ENCODE data around the gene NPB.

Gene NPB

GRCh38 chr17:81905424-81905875 lies 3.4 kb downstream of the NPB start:
- TF ChIP-seq CTCF (IDR thresholded peaks at IDR 0.05; ENCODE audit: insufficient read depth, low read length, poor library complexity, severe bottlenecking): no peak
- DNase-seq (ENCODE audit: extremely low read depth, insufficient read length): no peak
- H3K36me3 ChIP-seq (ENCODE audit: control insufficient read depth, insufficient read depth, low read length): peaks cover 21% of the 10 kb centered on the region
- H3K27me3 ChIP-seq (replicated peaks; ENCODE audit: control insufficient read depth, insufficient read depth, low read length): no peaks in the 10 kb centered on the region
- H3K4me3 ChIP-seq (replicated peaks; ENCODE audit: low read depth, low read length): no peak overlapping the region

GRCh38 chr17:81905993-81906392 lies 4.0 kb downstream of the NPB start:
- peaks cover 21% of the 10 kb centered on the region for H3K36me3 ChIP-seq (ENCODE audit: control insufficient read depth, insufficient read depth, low read length)
- no peak for DNase-seq (ENCODE audit: extremely low read depth, insufficient read length)
- no peak overlapping the region for H3K4me3 ChIP-seq (replicated peaks; ENCODE audit: low read depth, low read length)
- no peaks in the 10 kb centered on the region for H3K27me3 ChIP-seq (replicated peaks; ENCODE audit: control insufficient read depth, insufficient read depth, low read length)
- no peak for TF ChIP-seq CTCF (IDR thresholded peaks at IDR 0.05; ENCODE audit: insufficient read depth, low read length, poor library complexity, severe bottlenecking)

- no peak for DNase-seq (ENCODE audit: extremely low read depth, insufficient read length)
- no peak for TF ChIP-seq CTCF (IDR thresholded peaks at IDR 0.05; ENCODE audit: insufficient read depth, low read length, poor library complexity, severe bottlenecking)
- Histone ChIP-seq H3K4me3 (replicated peaks; ENCODE audit: low read depth, low read length) (no peak overlapping the region), H3K36me3 (ENCODE audit: control insufficient read depth, insufficient read depth, low read length) (peaks cover 21% of the 10 kb centered on the region), H3K27me3 (replicated peaks; ENCODE audit: control insufficient read depth, insufficient read depth, low read length) (no peaks in the 10 kb centered on the region)
These were observed 4.6 kb downstream of the NPB start for GRCh38 chr17:81906476-81907218.

GRCh38 chr17:81907219-81908145 lies 5.4 kb downstream of the NPB start:
- Histone ChIP-seq H3K27me3 (replicated peaks; ENCODE audit: control insufficient read depth, insufficient read depth, low read length) (no peaks in the 10 kb centered on the region), H3K4me3 (replicated peaks; ENCODE audit: low read depth, low read length) (no peak overlapping the region), H3K36me3 (ENCODE audit: control insufficient read depth, insufficient read depth, low read length) (peaks cover 27% of the 10 kb centered on the region)
- no peak for DNase-seq (ENCODE audit: extremely low read depth, insufficient read length)
- no peak for TF ChIP-seq CTCF (IDR thresholded peaks at IDR 0.05; ENCODE audit: insufficient read depth, low read length, poor library complexity, severe bottlenecking)

GRCh38 chr17:81908793-81909192 lies 6.8 kb downstream of the NPB start:
- H3K4me3 ChIP-seq (replicated peaks; ENCODE audit: low read depth, low read length): no peak overlapping the region
- DNase-seq (ENCODE audit: extremely low read depth, insufficient read length): no peak
- H3K27me3 ChIP-seq (replicated peaks; ENCODE audit: control insufficient read depth, insufficient read depth, low read length): no peaks in the 10 kb centered on the region
- peaks cover 37% of the 10 kb centered on the region for H3K36me3 ChIP-seq (ENCODE audit: control insufficient read depth, insufficient read depth, low read length)
- no peak for TF ChIP-seq CTCF (IDR thresholded peaks at IDR 0.05; ENCODE audit: insufficient read depth, low read length, poor library complexity, severe bottlenecking)

Data from GM06990 (cell line).